NCI-H146 (cell line): ENCODE data around the gene ABCB6.

ENCODE experiments used
- DNase-seq: peaks from one replicate; lab custom pipeline; 2025; lab: John Stamatoyannopoulos, UW

Gene ABCB6

DNA sequence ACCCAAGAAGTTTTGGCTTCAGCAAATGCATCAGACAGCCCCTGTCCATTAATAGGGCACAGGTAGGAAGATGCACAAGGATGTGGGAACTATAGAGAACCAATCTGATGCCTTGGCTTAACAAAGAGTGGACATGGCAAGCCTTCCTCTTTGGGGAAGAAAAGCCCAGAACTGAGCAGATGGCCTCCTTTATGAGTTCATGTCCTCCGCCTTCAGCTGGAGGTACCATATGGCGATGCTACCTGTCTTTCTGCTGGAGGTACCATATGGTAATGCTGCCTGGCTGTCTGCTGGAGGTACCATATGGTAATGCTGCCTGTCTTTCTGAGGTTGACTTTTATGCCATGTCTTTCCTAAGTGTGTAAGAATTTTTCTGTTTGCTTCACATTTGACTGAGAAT lies 34.6 kb downstream of the ABCB6 start:
- no peak for DNase-seq

DNA sequence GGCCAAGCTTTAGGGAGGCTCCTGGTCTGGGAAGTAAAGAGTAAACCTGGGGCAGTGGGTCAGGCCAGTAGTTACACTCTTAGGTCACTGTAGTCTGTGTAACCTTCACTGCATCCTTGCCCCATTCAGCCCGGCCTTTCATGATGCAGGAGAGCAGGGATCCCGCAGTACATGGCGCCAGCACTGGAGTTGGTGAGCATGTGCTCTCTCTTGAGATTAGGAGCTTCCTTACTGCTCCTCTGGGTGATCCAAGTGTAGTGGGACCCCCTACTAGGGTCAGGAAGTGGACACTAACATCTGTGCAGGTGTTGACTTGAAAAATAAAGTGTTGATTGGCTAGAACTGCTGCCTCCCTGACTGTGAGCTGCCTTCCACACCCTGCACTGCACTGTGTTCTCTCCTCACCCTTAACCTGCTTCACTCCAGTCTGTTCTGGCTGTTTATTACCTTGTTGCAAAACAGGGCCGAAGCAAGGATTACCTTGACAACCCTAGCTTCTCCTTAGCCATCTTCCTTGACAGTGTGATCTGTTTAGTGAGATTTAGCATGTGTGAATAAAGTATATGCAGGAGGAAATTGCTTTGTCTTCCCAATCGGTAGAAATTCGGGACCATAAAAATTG lies 35.5 kb downstream of the ABCB6 start:
- DNase-seq: no peak

GRCh38 chr2:219182331-219183150 lies 36.2 kb downstream of the ABCB6 start:
- no peak for DNase-seq

- no peak for DNase-seq
Measured at GRCh38 chr2:219181531-219181930, 37.2 kb downstream of the ABCB6 start.

GRCh38 chr2:219180961-219181360 lies 37.8 kb downstream of the ABCB6 start:
- DNase-seq: no peak

DNA sequence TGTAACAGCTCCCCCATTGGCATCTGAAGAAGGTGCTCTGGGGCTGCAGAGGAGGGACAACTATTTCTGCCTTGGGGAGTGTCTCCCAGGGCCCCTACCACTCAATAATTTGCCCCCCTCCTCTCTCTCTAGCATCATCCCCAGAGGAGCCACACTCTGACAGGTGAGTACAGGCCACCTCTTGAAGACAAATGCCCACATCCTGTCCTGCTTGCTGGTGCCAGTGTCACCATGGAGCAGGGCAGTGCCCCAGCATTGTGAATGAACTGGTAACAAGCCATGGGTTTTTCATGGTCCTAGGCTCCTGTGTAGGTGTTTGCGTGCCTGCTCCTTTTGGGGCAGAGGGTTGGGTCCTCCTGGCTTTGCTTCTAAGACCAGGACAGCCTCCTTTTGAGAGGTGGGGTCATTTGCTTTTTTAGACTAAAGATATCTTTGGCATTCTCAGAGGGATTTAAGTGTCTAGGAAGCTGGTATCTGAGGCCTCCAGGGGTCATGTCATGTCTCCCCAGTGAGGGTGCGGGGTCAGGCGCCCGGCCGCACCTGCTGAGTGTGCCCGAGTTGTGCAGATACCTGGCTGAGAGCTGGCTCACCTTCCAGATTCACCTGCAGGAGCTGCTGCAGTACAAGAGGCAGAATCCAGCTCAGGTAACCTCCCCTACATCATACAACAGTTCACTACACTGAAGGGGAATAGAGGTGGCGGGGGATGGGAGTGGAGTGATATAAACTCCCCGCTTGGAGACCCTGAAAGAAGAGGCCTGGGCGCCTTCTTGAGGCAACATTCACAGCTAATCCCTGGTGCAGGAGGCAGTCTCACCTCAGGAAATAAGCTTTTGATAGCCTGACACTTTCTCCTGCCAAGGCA lies 38.9 kb downstream of the ABCB6 start:
- no peak for DNase-seq

GRCh38 chr2:219178377-219179175 lies 40.2 kb downstream of the ABCB6 start:
- DNase-seq: peak; percentile 38

DNA sequence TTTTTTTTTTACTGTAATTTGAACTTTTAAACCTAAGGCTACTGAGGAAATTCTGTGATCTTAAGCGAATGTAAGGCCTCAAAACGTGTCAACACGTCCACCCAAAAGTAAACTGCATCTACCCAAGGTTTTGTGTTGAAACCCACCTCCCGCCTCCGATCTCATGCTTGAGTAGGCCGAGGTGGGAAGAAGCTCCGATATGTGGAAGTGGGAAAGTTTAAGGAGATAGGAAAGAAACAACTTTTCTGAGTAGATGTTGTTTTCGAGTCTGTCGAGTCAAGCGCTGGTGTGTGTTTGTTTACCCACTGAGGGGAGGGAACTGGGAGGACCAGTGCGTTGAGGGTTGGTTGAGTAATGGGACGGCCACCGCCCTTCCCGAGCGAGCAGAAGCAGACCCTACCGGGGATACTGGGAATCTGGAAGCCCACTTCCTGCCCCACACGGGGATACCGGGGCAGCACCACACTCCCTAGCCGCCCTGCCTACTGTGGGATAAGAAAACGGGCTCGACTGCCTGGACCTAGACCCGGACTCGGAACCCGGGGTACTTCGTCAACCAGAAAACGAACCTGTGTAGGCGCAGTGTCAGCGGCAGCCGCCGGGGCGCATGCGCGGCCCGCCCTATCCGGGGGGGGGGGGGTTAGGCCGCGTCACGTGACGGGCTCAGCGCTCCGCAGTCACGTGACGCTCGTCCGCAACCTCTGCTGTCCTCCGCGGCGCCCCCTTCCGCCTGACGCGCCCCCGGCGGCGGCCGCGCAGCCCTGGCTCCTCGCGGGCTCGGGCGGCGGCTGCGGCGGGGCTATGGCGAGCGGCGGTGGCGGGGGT lies 41.0 kb downstream of the ABCB6 start, which contains the start of gene RETREG2:
Gene RETREG2, plus strand, starts transcription at position 724 of the 825 bp plus-strand sequence. Its CDS starts 78 bp downstream, at position 802.
- peak; percentile 85 for DNase-seq

DNA sequence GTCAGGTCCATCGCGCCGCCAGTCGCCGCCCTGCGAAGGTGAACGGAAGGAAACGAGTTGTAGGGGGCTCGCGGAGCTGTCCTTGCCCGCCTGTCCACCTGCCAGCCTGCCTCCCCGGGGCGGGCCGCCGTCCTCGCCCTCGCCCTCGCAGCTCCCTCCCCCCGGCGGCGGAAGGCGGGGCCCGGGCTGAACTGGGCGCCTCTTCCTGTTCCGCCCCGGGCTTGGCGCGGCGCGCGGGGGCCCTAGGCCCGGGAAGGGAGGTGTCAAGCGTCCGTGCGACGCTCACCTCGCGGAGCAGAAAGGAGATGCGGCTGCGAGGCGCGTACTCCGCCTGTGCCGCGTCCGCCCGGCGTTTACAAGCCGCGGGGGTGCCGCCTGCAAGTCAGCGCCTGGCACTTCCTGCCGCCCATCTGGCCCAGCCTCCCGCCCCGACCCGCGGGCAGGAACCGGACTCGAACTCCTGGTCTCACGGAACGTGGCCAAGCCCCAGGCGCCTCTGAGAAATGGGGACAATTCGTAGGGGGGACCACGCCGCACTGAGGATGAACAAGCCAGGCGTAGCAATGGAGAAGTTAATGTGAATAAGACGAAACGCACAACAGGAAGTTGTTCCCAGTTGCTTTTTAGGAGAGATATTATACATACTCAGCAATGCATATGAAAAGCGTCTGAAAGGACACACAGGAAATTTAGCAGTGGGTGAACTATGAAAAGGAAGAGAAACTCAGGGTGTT lies 41.8 kb downstream of the ABCB6 start, which contains the start of gene CNPPD1:
Gene CNPPD1, minus strand, starts transcription at position 108 of the 734 bp plus-strand sequence. Its CDS starts 97 bp downstream, at position 11.
- DNase-seq: peak; percentile 83

DNA sequence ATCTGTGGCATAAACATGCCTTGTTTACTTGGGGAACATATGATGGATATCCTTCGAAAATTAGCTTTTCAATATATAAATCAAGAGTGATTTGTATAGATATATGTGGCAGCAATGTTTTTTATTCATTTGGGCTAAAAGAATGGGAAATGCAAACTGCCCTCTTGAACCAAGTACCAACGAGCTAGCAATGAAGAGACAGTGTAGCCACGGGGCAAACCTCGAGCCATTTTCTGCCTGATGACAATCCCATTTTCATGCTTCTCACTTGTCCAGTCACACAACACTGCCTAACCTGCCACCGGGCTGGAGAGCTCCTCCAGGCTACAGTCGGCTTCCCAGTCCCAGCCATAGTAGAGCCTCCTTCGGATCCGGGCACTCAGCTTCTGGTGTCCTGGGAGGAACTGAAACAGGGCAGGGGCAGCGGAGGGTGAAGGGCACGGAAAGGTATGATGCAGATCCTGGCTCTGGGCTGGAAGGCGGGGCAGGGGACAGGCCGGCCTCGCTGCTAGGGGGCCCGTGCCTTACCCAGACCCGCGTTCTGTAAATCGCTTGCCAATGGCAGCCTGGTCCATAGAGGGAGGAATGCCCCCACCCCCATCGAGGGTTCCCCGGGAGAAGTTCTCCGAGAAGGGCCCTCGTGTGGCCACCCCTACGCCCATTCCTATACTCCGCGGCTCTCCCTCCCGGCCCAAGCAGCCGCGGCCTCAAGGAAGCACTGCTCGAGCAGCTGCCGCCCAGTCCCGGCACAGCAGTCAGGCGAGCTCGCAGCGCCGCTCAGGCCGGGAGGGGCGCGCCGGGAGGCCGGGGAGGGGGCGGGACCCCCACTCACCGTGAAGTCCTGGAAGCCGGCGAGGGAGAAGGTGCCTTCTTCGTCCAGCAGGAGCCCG lies 42.6 kb downstream of the ABCB6 start:
- DNase-seq: peak; percentile 69

DNA sequence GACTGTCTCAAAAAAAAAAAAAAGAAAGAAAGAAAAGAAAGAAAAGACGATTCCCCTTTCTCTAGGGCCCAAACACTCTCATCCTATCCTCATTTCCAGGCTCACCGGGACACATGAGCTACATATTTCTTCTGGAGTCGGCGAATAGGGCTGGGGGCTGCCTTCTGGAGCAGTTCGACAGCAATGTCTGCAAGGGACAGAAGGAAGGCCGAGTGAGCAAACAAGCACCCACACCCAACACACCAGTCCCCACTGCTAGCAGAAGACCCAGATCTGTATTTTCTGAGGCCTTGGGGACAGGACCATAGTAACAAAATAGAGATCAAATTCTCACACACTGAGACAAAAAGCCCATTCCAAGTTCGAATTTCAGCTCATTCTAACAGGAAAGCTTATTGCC lies 43.3 kb downstream of the ABCB6 start:
- no peak for DNase-seq

DNA sequence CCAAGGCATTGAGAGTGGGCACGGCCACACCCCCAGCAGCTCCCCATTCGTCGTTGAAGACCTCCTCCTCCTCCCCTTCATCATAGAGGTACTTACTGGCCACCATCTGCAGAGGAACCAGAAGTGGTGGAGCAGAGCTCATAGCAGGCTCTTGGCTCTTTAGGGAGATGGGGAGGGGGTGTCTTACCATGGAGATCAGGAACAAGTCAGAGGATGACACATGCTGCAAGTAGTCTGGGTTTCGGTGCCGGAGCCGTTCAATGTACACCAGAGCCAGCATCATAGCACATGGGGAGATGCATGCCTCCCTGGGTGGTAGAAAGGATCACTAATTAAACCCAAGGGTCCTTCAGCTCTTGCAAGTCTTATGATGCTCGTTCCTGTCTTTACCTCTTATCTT lies 44.0 kb downstream of the ABCB6 start:
- DNase-seq: no peak

GRCh38 chr2:219174146-219174545 lies 44.6 kb downstream of the ABCB6 start:
- no peak for DNase-seq

DNA sequence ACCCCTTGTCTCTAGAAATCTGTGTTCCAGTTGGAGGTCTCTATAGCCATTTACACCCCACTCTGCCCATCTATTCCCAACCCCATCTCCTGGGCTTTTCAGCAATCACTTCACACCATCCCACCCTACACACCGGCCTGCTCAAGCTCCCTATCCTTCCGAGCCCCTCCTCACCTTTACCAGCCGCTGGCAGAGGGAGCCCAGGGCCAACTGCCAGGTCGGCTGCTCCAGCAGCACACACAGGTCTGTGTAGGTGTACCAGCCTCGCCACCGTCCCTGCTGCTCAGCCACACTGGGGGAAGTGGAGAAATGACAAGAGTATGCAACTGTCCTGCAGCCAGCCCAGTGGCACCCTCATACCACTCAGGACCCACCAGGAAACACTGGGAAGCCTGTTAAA lies 45.6 kb downstream of the ABCB6 start:
- no peak for DNase-seq

GRCh38 chr2:219172231-219173154 lies 46.3 kb downstream of the ABCB6 start:
- no peak for DNase-seq

- DNase-seq: peak; percentile 11
Measured at GRCh38 chr2:219171231-219171651, 47.5 kb downstream of the ABCB6 start.

GRCh38 chr2:219169930-219170654 lies 48.7 kb downstream of the ABCB6 start, which contains the start of gene SLC23A3:
SLC23A3 (minus strand) TSS chr2:219170029; CDS start chr2:219169984, 45 bp downstream.
- DNase-seq: no peak
